RWPE2 (cell line): ENCODE measurements around the gene OR7E24.

Source experiments
- ATAC-seq: fragments of 200-7000 bp; cut with Tn5 transposase; 3 replicates; pipeline ENCODE4 v1.9.1; 2021; ENCODE audit warnings: low read depth
- DNase-seq: peaks from one replicate; pipeline ENCODE4 v3.0.0-alpha.2; 2020; ENCODE audit warnings: low spot score
- H3K27ac ChIP-seq: fragments of 450-650 bp; 2 replicates; pipeline ENCODE4 v1.5.1; 2017; ENCODE audit warnings: mild to moderate bottlenecking; ENCODE audit not compliant: poor library complexity, severe bottlenecking
- H3K27me3 ChIP-seq: fragments of 250-450 bp; sonication (Bioruptor Pico); 2 replicates; pipeline ENCODE4 v1.5.1; 2021; ENCODE audit warnings: mild to moderate bottlenecking, moderate library complexity; ENCODE audit not compliant: insufficient read depth, poor library complexity, severe bottlenecking
- H3K36me3 ChIP-seq: fragments of 250-450 bp; sonication (Bioruptor Pico); 2 replicates; pipeline ENCODE4 v1.5.1; 2020; ENCODE audit warnings: low read depth, mild to moderate bottlenecking, moderate library complexity
- H3K4me1 ChIP-seq: fragments of 250-450 bp; sonication (Bioruptor Pico); 2 replicates; pipeline ENCODE4 v1.5.1; 2021; ENCODE audit warnings: mild to moderate bottlenecking, moderate library complexity; ENCODE audit not compliant: insufficient read depth, poor library complexity, severe bottlenecking
- H3K4me3 ChIP-seq: fragments of 250-450 bp; sonication (Bioruptor Pico); 2 replicates; pipeline ENCODE4 v1.5.1; 2021; ENCODE audit warnings: mild to moderate bottlenecking, moderate library complexity; ENCODE audit not compliant: severe bottlenecking
- H3K9me3 ChIP-seq: fragments of 250-450 bp; sonication (Bioruptor Pico); 2 replicates; pipeline ENCODE4 v1.5.1; 2021; ENCODE audit warnings: mild to moderate bottlenecking, moderate library complexity; ENCODE audit not compliant: severe bottlenecking
- TF ChIP-seq, protein P1 (sequence below): fragments of 450-650 bp; IDR thresholded peaks from one replicate; pipeline ENCODE4 v1.5.1; 2017; ENCODE audit warnings: mild to moderate bottlenecking, moderate library complexity; ENCODE audit not compliant: poor library complexity, severe bottlenecking

OR7E24 gene

GRCh38 chr19:9289231-9289884 lies 38.6 kb downstream of the OR7E24 start:
- TF ChIP-seq, protein P1, sequence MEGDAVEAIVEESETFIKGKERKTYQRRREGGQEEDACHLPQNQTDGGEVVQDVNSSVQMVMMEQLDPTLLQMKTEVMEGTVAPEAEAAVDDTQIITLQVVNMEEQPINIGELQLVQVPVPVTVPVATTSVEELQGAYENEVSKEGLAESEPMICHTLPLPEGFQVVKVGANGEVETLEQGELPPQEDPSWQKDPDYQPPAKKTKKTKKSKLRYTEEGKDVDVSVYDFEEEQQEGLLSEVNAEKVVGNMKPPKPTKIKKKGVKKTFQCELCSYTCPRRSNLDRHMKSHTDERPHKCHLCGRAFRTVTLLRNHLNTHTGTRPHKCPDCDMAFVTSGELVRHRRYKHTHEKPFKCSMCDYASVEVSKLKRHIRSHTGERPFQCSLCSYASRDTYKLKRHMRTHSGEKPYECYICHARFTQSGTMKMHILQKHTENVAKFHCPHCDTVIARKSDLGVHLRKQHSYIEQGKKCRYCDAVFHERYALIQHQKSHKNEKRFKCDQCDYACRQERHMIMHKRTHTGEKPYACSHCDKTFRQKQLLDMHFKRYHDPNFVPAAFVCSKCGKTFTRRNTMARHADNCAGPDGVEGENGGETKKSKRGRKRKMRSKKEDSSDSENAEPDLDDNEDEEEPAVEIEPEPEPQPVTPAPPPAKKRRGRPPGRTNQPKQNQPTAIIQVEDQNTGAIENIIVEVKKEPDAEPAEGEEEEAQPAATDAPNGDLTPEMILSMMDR, result no peak
- H3K36me3 ChIP-seq, result peaks cover 20% of the 10 kb centered on the region
- no peaks in the 10 kb centered on the region for H3K27me3 ChIP-seq
- peaks cover 23% of the 10 kb centered on the region for H3K9me3 ChIP-seq
- H3K4me1 ChIP-seq, result no peaks in the 10 kb centered on the region
- DNase-seq (no peak), ATAC-seq (no peak)
- no peak overlapping the region for H3K27ac ChIP-seq
- H3K4me3 ChIP-seq, result no peak overlapping the region

DNA sequence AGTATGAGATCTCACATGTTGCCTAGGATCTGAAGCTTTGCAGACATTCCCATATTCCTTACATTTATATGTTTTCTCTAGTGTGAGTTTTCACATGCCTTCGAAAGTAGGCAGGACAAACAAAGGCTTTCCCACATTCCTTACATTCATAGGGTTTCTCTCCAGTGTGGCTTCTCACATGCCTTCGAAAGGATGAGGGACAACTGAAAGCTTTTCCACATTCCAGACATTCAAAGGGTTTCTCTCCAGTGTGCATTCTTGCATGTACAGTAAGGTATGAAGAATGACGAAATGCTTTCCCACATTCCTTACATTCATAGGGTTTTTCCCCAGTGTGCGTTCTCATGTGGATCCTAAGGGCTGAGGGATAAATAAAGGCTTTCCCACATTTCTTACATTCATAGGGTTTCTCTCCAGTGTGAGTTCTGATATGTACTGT lies 44.7 kb downstream of the OR7E24 start:
- TF ChIP-seq, protein P1, result no peak
- H3K9me3 ChIP-seq, result peaks cover 48% of the 10 kb centered on the region
- DNase-seq, result no peak
- H3K27me3 ChIP-seq, result no peaks in the 10 kb centered on the region
- no peak overlapping the region for H3K27ac ChIP-seq
- H3K36me3 ChIP-seq, result peaks cover 80% of the 10 kb centered on the region
- no peaks in the 10 kb centered on the region for H3K4me1 ChIP-seq
- ATAC-seq, result no peak
- no peak overlapping the region for H3K4me3 ChIP-seq

DNA sequence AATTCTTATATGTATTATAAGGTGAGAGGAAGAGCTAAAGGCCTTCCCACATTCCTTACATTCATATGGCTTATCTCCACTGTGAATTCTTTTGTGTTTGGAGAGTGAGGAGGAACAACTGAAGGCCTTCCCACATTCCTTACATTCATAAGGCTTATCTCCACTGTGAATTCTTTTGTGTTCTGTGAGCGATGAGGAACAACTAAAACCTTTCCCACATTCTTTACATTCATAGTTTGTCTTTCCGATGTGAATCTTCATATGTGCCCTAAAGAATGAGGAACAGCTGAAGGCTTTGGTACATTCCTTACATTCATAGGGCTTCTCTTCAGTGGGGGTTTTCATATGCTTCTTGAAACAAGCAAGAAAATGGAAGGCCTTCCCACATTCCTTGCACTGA lies 45.6 kb downstream of the OR7E24 start:
- TF ChIP-seq, protein P1, result no peak
- Histone ChIP-seq H3K36me3 (peaks cover 84% of the 10 kb centered on the region), H3K27ac (no peak overlapping the region), H3K9me3 (peaks cover 43% of the 10 kb centered on the region), H3K4me1 (no peaks in the 10 kb centered on the region), H3K27me3 (no peaks in the 10 kb centered on the region), H3K4me3 (no peak overlapping the region)
- no peak for DNase-seq
- no peak for ATAC-seq
